Chondrocyte (in vitro differentiated cells): ENCODE measurements around the gene PNPLA5. TPM values are rescaled to one million over a fixed set of nuclear protein-coding genes. Genes with fewer than 3 reads are reported as not detected.

Source experiments
- DNase-seq: peaks from one replicate; pipeline ENCODE4 v3.0.0; 2021; ENCODE audit warnings: mixed read lengths, low spot score
- H3K27ac Mint-ChIP-seq: one replicate; pipeline ENCODE4 v1.8.0; 2021; ENCODE audit warnings: mild to moderate bottlenecking, moderate library complexity, mixed read lengths; ENCODE audit not compliant: unreplicated experiment
- H3K27me3 Mint-ChIP-seq: 2 replicates; pipeline ENCODE4 v1.8.0; 2021; ENCODE audit warnings: low read depth, mixed read lengths
- H3K36me3 Mint-ChIP-seq: 2 replicates; pipeline ENCODE4 v1.8.0; 2021; ENCODE audit warnings: low read depth, mixed read lengths
- H3K4me1 Mint-ChIP-seq: 2 replicates; pipeline ENCODE4 v1.8.0; 2021; ENCODE audit warnings: low read depth, mild to moderate bottlenecking, mixed read lengths
- H3K4me3 Mint-ChIP-seq: one replicate; pipeline ENCODE4 v1.8.0; 2021; ENCODE audit warnings: mild to moderate bottlenecking, moderate library complexity, mixed read lengths; ENCODE audit not compliant: unreplicated experiment
- H3K9me3 Mint-ChIP-seq: 2 replicates; pipeline ENCODE4 v1.8.0; 2021; ENCODE audit warnings: low read depth, mixed read lengths
- CTCF ChIP-seq: fragments of 200-600 bp; sonication (generic); IDR thresholded peaks from 2 replicates; pipeline ENCODE4 v1.5.0; 2021; ENCODE audit warnings: antibody characterized with exemption, mild to moderate bottlenecking, moderate library complexity
- total RNA-seq: library from RNA; stranded (reverse); gene quantifications from 3 replicates; pipeline ENCODE4 v1.2.1, GENCODE V29; 2021

Gene PNPLA5
- total RNA-seq, 1 donor from 2014 or later: not detected

- H3K27ac Mint-ChIP-seq: no peak overlapping the region
- no peak for DNase-seq
- H3K36me3 Mint-ChIP-seq: peaks cover 2% of the 10 kb centered on the region
- H3K9me3 Mint-ChIP-seq: no peaks in the 10 kb centered on the region
- H3K4me3 Mint-ChIP-seq: no peak overlapping the region
- peaks cover 26% of the 10 kb centered on the region for H3K4me1 Mint-ChIP-seq
- TF ChIP-seq CTCF: no peak
- no peaks in the 10 kb centered on the region for H3K27me3 Mint-ChIP-seq
Observed at GRCh38 chr22:43926349-43926710, 34.5 kb upstream of the PNPLA5 start.

GRCh38 chr22:43925433-43926348, 33.9 kb upstream of the PNPLA5 start:
- no peaks in the 10 kb centered on the region for H3K9me3 Mint-ChIP-seq
- no peaks in the 10 kb centered on the region for H3K27me3 Mint-ChIP-seq
- no peak overlapping the region for H3K27ac Mint-ChIP-seq
- no peak for TF ChIP-seq CTCF
- peaks cover 2% of the 10 kb centered on the region for H3K36me3 Mint-ChIP-seq
- H3K4me1 Mint-ChIP-seq: peaks cover 32% of the 10 kb centered on the region
- H3K4me3 Mint-ChIP-seq: peak overlapping the region; percentile 71
- DNase-seq: no peak

DNA sequence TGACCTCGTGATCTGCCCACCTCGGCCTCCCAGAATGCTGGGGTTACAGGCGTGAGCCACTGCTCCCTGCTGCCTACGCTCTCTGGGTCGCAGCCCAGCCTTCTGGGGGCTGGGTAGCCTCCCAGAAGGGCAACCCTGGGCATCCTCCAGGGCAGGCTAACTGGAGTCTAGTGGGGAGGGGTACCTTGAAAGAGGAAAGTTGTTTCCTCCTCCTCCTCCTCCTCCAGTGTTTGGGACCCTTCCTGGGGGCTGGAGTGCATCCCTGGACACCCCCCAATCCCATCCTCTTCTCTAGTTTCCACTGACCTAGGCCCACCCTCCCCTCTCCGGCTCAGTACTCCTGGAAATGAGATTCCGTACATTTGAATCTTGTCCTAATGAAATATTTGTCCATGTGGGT, 33.1 kb upstream of the PNPLA5 start:
- H3K9me3 Mint-ChIP-seq: no peaks in the 10 kb centered on the region
- no peak for DNase-seq
- peak overlapping the region; percentile 54 for H3K27ac Mint-ChIP-seq
- no peak for TF ChIP-seq CTCF
- H3K4me1 Mint-ChIP-seq: peaks cover 32% of the 10 kb centered on the region
- H3K4me3 Mint-ChIP-seq: peak overlapping the region; percentile 71
- peaks cover 2% of the 10 kb centered on the region for H3K36me3 Mint-ChIP-seq
- no peaks in the 10 kb centered on the region for H3K27me3 Mint-ChIP-seq

GRCh38 chr22:43923631-43924464, 32.0 kb upstream of the PNPLA5 start, which contains the start of gene PNPLA3:
Gene PNPLA3 (plus strand): TSS chr22:43923805. CDS start chr22:43923912, 107 bp downstream.
- Mint-ChIP-seq H3K27ac (peak within 1 kb of the TSS; percentile 85), H3K4me3 (peak within 1 kb of the TSS; percentile 71), H3K4me1 (peaks cover 32% of the 10 kb centered on the region), H3K36me3 (peaks cover 2% of the 10 kb centered on the region), H3K27me3 (no peaks in the 10 kb centered on the region), H3K9me3 (no peaks in the 10 kb centered on the region)
- no peak for DNase-seq
- TF ChIP-seq CTCF: peak; percentile 69

- Mint-ChIP-seq H3K4me3 (peak overlapping the region; percentile 71), H3K27me3 (no peaks in the 10 kb centered on the region), H3K36me3 (no peaks in the 10 kb centered on the region), H3K27ac (peak overlapping the region; percentile 85), H3K4me1 (peaks cover 32% of the 10 kb centered on the region), H3K9me3 (no peaks in the 10 kb centered on the region)
- DNase-seq: no peak
- no peak for TF ChIP-seq CTCF
Observed at GRCh38 chr22:43923191-43923590, 31.4 kb upstream of the PNPLA5 start.
